ENCODE results near the gene PCID2.

Gene PCID2

DNA sequence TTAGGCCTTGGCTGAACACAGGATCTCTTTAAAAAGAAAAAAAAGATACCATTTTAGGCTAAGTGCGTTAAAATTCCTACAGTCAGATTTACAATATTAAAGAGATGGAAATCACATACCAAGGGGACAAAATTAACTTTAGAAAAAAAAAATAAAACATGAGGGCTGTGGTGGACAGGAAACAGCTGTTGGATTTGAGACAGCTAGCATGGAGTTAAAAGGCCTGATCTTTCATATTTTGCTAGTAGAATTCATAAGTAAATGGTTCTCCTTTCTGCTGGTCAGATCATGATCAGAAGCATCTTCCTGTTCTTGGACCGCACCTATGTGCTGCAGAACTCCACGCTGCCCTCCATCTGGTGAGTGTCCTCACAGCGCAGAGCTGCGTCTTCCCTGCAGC is 20.7 kb upstream of the PCID2 start:
- Histone ChIP-seq H3K9me2 (replicated peaks; ENCODE audit: control insufficient read depth, low read length) (no peaks in the 10 kb centered on the region), H3K4me3 (ENCODE audit: low read length) (no peak overlapping the region), H3F3A (ENCODE audit: control insufficient read depth, insufficient read depth) (no peaks in the 10 kb centered on the region), H3K4me2 (ENCODE audit: low read length) (no peak overlapping the region), H3K79me2 (ENCODE audit: control insufficient read depth, low read length) (peaks cover 25% of the 10 kb centered on the region), H3K9me3 (ENCODE audit: control insufficient read depth, insufficient read depth, low read length) (no peaks in the 10 kb centered on the region), H3K27ac (ENCODE audit: low read depth, low read length) (no peak overlapping the region), H4K20me1 (ENCODE audit: control insufficient read depth, insufficient read depth, low read depth, low read length) (no peaks in the 10 kb centered on the region), H3K4me1 (ENCODE audit: control insufficient read depth, low read length) (no peaks in the 10 kb centered on the region), H3K36me3 (ENCODE audit: control insufficient read depth, low read length) (peaks cover 76% of the 10 kb centered on the region), H3K27me3 (ENCODE audit: control insufficient read depth, low read length) (no peaks in the 10 kb centered on the region)
- TF ChIP-seq, protein P1, sequence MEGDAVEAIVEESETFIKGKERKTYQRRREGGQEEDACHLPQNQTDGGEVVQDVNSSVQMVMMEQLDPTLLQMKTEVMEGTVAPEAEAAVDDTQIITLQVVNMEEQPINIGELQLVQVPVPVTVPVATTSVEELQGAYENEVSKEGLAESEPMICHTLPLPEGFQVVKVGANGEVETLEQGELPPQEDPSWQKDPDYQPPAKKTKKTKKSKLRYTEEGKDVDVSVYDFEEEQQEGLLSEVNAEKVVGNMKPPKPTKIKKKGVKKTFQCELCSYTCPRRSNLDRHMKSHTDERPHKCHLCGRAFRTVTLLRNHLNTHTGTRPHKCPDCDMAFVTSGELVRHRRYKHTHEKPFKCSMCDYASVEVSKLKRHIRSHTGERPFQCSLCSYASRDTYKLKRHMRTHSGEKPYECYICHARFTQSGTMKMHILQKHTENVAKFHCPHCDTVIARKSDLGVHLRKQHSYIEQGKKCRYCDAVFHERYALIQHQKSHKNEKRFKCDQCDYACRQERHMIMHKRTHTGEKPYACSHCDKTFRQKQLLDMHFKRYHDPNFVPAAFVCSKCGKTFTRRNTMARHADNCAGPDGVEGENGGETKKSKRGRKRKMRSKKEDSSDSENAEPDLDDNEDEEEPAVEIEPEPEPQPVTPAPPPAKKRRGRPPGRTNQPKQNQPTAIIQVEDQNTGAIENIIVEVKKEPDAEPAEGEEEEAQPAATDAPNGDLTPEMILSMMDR (IDR thresholded peaks at IDR 0.05; ENCODE audit: low read depth, low read length, poor library complexity, severe bottlenecking) = no peak
- TF ChIP-seq EZH2phosphoT487 (IDR thresholded peaks at IDR 0.05; ENCODE audit: borderline replicate concordance, low read length) = no peak

DNA sequence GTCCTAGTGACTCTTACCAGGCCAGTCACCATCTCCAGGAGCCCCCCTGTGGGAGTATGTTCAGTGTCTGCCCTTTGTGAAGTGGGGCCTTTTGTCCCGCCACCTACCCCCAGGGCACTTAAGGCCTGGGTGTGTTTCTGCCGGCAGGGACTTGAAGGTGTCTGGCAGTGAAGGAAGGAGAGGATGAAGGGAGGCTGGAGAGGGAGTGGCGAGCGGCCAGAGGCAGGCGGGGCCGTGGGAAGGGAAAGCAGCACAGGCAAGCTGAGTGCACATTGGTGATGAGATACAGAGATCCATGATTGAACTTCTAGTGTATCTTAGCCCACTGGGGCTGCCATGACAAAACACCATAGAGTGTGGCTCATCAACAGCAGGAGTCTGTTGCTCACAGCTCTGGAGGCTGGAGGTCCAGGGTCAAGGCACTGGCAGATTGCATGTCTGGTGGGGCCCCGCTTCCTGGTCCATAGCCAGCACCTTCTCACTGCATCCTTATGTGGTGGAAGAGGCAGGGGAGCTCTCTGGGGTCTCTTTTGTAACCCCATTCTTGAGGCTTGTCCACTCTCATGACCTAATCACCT is 18.5 kb upstream of the PCID2 start:
- no peaks in the 10 kb centered on the region for H3K9me2 ChIP-seq (replicated peaks; ENCODE audit: control insufficient read depth, low read length)
- H3K27me3 ChIP-seq (ENCODE audit: control insufficient read depth, low read length) = no peaks in the 10 kb centered on the region
- no peaks in the 10 kb centered on the region for H3F3A ChIP-seq (ENCODE audit: control insufficient read depth, insufficient read depth)
- H3K79me2 ChIP-seq (ENCODE audit: control insufficient read depth, low read length) = peaks cover 45% of the 10 kb centered on the region
- TF ChIP-seq, protein P1 (IDR thresholded peaks at IDR 0.05; ENCODE audit: low read depth, low read length, poor library complexity, severe bottlenecking) = no peak
- TF ChIP-seq EZH2phosphoT487 (IDR thresholded peaks at IDR 0.05; ENCODE audit: borderline replicate concordance, low read length) = no peak
- no peak overlapping the region for H3K4me3 ChIP-seq (ENCODE audit: low read length)
- H3K27ac ChIP-seq (ENCODE audit: low read depth, low read length) = no peak overlapping the region
- H4K20me1 ChIP-seq (ENCODE audit: control insufficient read depth, insufficient read depth, low read depth, low read length) = no peaks in the 10 kb centered on the region
- peaks cover 79% of the 10 kb centered on the region for H3K36me3 ChIP-seq (ENCODE audit: control insufficient read depth, low read length)
- no peak overlapping the region for H3K4me2 ChIP-seq (ENCODE audit: low read length)
- H3K9me3 ChIP-seq (ENCODE audit: control insufficient read depth, insufficient read depth, low read length) = no peaks in the 10 kb centered on the region
- no peaks in the 10 kb centered on the region for H3K4me1 ChIP-seq (ENCODE audit: control insufficient read depth, low read length)

DNA sequence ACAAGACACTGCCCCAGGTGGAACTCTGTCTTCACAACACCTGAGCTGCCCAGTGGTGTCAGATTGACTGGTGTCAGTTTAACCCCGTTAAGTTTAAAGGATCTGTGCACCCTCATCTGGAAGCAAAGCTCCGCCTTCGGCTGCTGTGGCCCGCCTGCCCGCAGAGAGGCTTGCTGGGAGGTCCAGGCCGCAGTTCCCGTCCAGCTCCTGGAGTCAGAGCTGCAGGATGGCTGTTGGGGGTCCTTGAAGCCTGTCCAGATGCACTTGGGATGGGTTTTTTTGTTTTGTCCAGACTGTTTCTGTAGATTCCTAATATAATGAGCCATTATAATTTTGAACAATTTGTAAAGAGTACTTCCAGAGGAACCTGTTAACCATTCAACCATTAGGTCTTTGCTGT is 17.0 kb upstream of the PCID2 start:
- Histone ChIP-seq H3K9me3 (ENCODE audit: control insufficient read depth, insufficient read depth, low read length) (no peaks in the 10 kb centered on the region), H3K27me3 (ENCODE audit: control insufficient read depth, low read length) (no peaks in the 10 kb centered on the region), H3F3A (ENCODE audit: control insufficient read depth, insufficient read depth) (no peaks in the 10 kb centered on the region), H3K79me2 (ENCODE audit: control insufficient read depth, low read length) (peaks cover 59% of the 10 kb centered on the region), H3K4me2 (ENCODE audit: low read length) (no peak overlapping the region), H4K20me1 (ENCODE audit: control insufficient read depth, insufficient read depth, low read depth, low read length) (peaks cover 5% of the 10 kb centered on the region; the same call in 1 of the 2 replicates), H3K9me2 (replicated peaks; ENCODE audit: control insufficient read depth, low read length) (no peaks in the 10 kb centered on the region), H3K4me1 (ENCODE audit: control insufficient read depth, low read length) (no peaks in the 10 kb centered on the region), H3K27ac (ENCODE audit: low read depth, low read length) (no peak overlapping the region), H3K4me3 (ENCODE audit: low read length) (no peak overlapping the region), H3K36me3 (ENCODE audit: control insufficient read depth, low read length) (peaks cover 82% of the 10 kb centered on the region)
- TF ChIP-seq EZH2phosphoT487 (IDR thresholded peaks at IDR 0.05; ENCODE audit: borderline replicate concordance, low read length) = no peak
- TF ChIP-seq, protein P1 (IDR thresholded peaks at IDR 0.05; ENCODE audit: low read depth, low read length, poor library complexity, severe bottlenecking) = no peak

All from DOHH2 (cell line).